GM21360 (cell line): Measurements from ENCODE around the gene C14orf93.
"Not testable (repeated sequence)": the region's sequence is repeated elsewhere in the genome, so short reads cannot be mapped to it uniquely, and the experiment has no call there.

Source experiments
- ATAC-seq: cut with Tn5 transposase; IDR thresholded peaks from one replicate; pipeline ENCODE4 v1.9.1; 2021; ENCODE audit warnings: mild to moderate bottlenecking, moderate library complexity; ENCODE audit not compliant: unreplicated experiment

Gene C14orf93

DNA sequence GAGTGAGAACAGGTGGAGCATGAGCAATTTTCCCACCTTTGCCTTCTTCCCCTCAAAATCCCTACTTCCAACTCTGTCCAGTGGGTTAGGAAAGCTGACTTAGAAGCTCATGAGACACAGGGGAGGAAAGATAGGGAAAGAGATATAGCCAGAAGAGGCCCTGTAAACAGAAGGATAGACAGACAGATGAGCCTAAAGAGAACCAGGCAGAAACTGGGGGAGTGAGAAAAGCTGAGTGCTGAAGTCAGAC, 32.6 kb downstream of the C14orf93 start:
- no peak for ATAC-seq

DNA sequence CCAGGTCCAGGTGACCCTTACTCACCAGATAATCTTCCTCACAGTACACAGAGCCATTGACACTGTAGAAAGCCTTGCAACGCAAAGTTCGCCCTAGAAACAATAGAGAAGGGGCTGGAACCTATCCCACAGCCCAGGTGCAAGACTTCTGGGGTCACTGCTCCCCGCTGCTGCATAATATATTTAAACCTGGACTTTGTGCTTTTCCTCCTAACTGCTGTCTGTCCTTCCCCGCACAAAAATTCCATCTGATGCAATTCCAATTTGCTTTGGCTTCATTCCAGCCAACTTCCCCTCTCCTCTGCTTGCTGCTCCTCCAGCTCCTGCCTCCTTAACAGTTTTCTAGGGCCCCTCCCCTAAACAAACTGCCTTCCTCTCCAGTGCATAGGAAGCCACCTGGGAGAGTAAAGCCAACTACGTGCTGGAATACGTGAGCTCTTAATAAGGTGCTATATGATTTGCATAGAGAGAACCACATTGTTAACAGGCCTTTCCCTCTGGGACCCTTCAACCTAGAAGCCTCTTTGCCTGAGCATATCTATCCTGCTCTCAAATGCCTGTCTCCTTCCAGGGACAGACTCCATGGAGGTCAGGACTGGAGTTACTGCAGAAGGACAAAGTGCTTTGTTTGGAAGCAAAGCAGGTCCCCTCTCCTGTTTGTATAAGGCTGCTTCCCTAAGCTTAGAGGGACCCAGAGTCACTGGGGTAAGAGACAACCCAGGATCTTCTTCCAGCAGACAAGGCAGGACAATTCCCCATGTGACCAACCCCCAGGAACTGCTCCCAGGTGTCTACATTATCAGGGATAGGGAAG, 33.1 kb downstream of the C14orf93 start:
- no peak for ATAC-seq

DNA sequence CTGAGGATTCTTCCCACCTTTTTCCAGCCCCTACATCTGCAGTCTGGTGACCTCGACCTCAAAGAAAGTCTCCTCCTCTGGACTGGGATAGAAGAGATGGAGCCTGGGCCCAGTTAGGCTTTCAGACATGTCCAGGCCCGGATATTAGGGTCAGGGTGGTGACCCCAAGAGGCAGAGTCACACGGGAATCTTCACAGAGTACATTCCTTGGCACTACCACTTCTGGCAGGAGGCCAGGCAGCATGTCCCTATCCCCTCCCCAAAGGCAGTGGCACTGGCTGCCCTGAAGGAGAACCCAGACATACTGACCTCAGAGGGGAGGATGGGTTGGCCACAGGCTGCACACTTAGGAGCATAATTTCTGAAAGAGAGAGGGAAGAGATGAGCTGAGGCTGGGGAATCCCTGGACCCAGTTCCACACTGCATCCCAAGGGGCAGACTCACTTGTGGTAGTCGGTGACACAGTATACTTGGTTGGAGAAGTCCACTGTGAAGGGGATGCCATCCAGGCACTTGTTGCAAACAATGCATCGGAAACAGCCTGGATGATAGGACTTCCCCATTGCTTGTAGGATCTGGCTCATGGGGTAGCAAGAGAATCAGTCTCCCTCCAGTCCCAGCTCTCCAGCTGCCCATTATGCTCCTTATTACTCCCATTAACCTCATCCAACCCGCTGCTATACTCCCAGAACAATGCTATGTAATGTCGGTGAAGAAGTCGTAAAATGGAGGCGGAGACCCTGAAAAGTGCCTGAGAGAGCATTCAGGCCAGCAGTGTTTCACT, 35.2 kb downstream of the C14orf93 start:
- ATAC-seq = no peak

DNA sequence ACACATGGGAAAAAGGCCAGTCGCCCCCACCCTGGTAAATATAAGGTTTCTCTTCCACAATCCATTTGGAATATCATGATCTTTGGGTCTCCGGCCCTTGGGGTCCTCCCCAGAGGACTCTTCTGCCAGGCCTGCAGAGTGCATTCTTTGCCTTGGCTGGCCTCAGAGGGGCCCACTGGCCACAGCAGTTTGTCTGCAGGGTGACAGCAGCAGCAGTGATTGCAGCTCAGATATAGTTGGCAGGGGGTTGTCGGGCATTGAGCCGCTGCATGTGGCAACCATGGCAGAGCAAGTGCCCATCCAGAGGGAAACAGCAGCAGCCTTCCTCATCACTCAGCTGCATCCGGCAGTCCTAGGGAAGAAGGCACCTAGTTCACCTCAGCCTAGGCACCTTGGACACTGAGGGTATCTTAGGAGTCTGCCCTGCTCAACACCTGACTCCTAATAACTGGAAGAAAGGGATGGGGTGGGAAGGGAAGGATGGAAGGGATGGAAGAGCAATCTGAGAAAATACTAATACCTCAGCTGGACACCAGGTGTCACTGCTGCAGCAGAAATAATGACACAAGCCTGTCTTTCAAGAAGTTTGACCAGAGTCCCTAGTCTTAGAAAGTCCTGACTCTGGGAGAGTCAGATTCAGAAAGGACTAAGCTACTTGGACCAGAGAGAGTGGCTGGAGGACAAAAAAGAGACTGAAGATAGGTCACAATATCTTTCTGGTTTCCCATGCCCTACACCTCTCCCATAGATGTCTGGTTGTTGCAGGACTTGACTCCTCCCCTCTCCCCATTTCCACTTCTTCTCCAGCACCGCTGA, 36.5 kb downstream of the C14orf93 start:
- no peak for ATAC-seq

DNA sequence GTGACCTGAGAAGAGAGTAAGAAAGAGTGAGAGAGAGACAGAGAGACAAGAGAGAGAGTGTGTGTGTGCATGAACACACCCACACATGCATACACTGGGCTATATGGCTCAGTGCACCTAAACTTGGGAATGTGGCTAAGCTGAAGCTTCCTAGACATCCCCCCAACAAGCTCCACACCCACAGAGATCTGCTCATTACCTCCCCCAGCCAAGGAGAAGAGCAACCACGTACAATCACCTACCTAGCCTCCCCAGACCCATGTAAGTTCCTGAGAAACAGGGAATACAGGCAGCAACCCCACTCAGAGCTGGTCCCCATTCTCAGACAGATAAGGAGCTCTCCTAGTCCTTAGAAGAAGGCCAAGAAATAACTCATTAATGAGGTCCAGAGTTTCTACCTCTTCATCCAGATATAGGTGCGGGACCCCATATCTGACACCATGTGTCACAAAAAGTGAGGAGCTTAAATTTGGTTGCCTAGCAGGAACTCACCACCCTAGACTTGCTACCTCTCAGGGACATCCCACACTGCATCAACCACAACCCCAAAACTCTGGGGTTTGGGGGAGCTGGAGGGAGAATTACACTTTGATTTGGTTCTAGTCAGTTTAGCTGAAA, 37.5 kb downstream of the C14orf93 start:
- ATAC-seq = no peak

DNA sequence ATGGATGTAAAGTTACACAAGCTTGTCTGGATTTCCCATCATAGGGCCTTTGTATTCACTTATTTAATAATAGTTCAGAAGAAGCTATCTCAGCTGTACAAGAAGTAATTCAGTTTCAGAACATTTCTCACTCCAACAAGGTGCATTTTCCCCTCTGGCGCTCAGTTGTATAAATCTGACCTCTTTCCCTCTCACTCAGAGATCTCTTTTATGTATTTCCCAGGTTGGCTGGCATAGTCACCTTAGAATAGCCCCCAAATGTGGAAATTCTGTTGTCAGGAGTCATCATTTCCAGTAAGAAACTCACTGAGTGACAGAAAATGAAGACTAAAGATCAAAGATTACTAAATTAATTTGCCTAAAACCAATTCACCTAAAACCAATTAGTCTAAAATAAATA, 38.8 kb downstream of the C14orf93 start:
- no peak for ATAC-seq

DNA sequence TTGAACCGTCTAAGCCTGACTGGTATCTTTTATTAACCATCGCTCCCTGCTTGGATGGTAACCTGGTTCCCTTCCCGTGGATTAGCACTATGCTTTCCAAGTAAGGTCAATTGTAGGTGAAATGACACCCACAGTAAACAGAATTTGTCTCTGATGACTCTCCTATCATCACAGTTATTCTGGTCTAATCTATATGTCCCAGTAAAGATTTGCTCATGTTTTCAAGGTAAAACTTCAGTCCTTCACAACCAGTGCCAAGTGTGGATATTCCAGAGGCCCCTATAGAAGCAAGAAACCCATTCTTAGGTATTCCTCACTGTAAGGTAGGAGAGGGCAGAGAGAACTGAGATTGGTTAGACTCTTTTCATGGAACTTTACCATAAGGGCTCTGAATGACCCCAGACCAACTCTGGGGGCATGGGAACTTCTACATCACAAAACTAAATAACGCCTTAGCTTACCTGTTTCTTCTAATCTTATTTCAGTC, 43.1 kb downstream of the C14orf93 start:
- no peak for ATAC-seq

DNA sequence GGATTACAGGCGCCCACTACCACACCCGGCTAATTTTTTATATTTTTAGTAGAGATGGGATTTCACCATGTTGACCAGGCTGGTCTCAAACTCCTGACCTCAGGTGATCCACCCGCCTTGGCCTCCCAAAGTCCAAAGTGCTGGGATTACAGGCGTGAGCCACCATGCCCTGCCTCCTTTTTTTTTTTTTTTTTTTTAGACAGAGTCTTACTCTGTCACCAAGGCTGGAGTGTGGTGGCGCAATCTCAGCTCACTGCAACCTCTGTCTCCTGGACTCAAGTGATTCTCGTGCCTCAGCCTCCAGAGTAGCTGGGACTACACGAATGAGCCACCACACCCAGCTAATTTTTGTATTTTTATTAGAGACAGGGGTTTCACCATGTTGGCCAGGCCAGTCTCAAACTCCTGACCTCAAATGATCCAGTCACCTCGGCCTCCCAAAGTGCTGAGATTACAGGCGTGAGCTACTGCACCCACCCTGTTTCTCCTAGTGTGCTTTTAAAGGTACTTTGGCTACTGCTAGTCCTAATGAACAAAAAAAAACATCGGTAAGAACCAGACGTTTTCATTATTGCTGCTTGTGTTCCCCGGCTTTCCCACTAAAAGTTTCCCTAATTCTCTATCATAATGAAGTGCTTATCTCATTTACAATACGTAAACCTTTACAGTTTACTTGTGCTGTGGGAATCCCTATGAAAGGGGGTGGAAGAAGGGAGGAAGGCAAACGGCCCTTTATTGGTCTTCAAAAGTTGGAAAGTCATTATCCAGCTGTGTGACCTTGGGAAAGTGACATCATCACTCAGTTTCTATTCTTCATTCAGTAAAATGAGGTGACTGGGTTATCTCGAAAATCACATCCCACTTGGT, 43.8 kb downstream of the C14orf93 start:
- ATAC-seq = not testable (repeated sequence)

DNA sequence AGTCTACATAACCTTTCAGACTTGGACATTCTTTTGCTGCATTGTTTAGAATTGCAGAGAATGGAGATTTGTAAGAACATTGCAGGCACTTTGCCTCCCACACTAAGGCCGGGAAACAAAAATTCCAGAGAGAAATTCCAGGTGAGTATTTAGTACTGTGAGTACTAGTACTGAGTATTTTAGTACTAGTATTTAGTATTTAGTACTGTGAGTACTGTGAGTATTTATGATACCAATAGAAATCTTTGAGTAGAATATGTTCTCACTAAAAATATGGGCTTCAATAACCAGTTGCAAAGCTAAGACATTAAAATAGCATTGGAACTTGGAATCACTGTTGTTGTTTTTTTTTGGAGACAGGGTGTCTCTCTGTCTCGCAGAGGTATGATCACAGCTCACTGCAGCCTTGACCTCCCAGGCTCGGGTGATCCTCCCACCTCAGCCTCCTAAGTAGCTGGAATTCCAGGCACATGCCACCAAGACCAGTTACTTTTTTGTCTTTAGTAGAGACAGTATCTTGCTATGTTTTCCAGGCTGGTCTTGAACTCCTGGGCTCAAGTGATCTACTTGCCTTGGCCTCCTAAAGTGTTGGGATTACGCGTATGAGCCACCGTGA, 47.8 kb downstream of the C14orf93 start:
- no peak for ATAC-seq

DNA sequence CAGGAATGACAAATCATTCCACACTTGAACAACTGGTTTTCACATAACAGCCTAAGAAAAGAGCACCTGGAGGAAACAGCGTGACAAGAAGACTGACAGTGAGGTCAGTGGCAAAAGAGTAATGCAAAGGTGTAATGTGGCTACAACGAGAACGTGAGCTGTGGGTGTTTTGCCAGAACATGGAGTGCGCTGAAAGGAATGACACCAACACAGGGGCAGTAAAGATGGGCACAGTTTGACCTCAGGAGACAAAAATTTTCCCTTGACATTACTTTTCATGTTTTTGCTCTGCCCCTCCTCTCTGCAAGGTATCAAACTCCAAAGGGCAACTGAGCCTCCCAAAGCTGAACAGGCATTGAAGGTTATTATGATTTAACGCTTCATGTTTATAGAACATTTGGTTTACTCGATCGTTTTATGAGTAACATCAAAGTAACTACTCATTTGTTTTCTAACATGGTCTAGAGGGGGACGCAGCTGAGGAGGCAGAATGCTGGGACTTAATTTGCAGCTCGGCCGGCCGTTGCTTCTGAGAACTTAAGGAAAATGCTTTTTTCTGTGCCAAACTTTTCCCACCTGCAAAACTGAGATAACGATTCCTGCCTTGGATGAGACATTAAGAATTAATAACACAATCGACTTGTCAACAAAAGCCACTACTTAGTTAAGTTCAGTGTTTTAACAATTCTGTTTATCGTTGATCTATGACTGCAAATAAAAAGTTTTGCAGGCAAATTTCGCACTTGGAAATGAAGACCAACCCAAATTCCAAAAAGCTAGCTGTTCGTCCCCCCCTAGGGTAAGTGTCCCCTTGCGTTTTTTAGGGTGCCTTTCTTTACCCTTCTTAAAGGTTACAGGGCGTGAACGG, 54.0 kb downstream of the C14orf93 start:
- ATAC-seq = no peak

DNA sequence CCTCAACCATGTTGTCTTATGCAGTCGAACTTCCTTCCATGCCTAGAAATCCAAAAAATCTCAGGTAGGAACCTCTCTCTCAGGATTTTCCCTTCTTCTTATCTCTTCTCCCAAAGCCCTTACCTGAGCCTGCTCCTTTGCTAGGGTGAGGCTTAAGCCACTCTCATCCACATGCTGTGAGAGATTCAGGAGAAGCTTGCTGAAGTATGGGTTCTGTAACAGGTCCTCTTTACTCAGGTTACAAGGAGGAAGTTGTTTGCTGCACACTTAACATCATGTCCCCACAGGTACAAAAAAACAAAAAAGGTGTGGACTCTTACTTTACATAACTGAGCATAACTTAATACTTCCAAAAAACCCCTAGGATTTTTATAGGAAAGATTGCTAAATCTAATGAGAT, 57.5 kb downstream of the C14orf93 start:
- no peak for ATAC-seq

DNA sequence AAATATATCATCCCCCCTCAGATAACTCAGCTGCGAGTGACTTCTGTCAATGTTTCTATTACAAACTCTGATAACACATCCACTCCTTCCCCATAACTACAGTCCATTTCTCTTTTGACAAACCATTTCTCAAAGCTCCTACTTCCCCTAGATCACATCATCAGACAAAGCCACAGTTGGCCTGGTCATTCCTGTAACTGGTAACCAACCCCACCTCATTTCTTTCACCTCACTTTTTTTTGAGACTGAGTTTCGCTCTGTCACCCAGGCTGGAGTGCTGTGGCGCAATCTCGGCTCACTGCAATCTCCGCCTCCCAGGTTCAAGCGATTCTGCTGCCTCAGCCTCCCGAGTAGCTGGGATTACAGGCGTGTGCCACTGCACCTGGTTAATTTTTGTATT, 58.1 kb downstream of the C14orf93 start:
- ATAC-seq = not testable (repeated sequence)

DNA sequence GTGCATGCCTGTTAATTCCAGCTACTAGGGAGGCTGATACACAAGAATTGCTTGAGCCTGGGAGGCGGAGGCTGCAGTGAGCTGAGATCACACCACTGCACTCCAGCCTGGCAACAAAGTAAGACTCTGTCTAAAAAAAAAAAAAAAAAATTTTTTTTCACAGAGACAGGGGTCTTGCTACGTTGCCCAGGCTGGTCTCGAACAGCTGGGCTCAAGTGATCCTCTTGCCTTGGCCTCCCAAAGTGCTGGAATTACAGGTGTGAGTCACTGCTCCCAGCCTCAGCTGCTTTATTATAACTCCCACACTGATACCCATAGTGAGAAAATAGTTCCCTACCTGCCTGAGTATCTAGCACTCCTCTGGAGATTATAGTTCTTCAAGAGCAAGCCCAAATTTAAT, 64.3 kb downstream of the C14orf93 start:
- ATAC-seq = no peak

DNA sequence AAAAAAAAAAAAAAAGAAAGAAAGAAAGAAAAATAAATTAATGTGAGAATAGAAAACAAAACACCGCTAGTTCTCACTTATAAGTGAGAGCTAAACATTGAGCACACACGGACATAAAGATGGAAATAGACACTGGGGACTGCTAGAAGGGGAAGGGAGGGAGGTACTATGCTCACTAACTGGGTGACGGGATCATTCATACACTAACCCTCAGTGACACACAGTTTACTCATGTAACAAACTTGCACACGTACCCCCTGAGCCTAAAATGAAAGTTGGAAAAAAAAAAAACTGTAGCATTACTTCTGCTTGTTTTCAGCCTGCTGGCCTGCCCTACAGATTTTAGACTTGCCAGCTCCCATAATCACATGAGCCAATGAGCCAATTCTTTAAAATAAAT, 70.3 kb downstream of the C14orf93 start:
- ATAC-seq = no peak
